ENCODE results near the gene LAMA1.

LAMA1 gene

GRCh38 chr18:7105943-7106342 is 11.7 kb downstream of the LAMA1 start:
- no peak for DNase-seq (ENCODE audit: low read depth in 2 of 2, low spot score in 1 of 2)

DNA sequence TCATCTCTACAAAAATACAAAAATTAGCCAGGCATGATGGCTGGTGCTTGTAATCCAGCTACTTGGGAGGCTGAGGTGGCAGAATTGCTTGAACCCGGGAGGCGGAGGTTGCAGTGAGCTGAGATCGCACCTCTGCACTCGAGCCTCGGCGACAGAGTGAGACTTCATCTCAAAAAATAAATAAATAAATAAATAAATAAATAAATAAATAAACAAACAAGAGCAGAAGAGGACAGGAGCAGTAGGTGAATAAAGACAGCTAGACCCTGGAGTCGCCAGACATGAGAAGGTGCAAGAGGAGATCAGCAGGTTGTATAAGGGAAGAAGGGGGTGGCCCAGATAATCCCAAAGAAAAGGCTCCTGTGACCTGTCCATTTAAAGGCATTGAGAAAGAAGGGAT is 12.3 kb downstream of the LAMA1 start:
- DNase-seq (ENCODE audit: low read depth in 2 of 2, low spot score in 1 of 2), result no peak

DNA sequence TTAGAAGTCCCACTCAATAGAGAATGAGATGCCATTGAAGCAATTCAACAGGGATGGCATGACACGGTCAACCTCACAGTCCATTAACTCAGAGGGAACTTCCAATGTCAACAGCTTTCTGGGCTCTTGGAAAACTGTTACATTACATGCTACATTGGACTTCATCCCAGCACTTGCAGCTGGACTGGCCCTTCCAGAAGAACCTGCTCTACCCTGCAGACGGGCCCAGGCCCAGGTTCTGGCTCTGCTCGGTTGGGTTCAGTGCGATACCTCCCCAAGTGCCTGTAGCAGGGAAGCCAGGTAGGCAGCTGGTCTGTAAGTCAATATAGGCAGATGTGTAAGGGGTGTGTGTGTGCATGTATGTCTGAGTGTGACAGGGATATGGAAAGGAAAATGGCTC is 12.9 kb downstream of the LAMA1 start:
- no peak for DNase-seq (ENCODE audit: low read depth in 2 of 2, low spot score in 1 of 2)

GRCh38 chr18:7102131-7102530 is 15.5 kb downstream of the LAMA1 start:
- DNase-seq (ENCODE audit: low read depth in 2 of 2, low spot score in 1 of 2), result no peak

DNA sequence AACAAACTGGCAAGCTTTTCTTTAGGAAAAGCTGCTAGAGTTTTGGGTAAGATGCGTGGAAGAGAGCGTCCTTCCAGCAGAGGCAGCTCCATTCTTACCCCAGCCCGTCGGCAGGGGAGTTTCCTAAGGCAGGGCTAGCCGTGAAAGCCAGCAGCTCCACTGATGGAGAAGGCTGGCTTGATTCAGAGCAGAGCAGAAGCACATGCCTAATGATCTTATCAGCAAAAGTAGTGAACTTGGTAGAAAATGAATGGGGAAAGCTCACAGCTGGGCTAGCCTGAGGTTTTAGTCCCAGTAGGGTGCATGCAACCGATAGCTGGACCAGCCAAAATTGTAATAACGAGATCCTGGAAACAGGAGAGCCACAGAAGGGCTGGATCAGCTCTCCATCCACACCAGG is 20.8 kb downstream of the LAMA1 start:
- no peak for DNase-seq (ENCODE audit: low read depth in 2 of 2, low spot score in 1 of 2)

GRCh38 chr18:7094427-7094826 is 23.2 kb downstream of the LAMA1 start:
- no peak for DNase-seq (ENCODE audit: low read depth in 2 of 2, low spot score in 1 of 2)

- no peak for DNase-seq (ENCODE audit: low read depth in 2 of 2, low spot score in 1 of 2)
Measured at GRCh38 chr18:7090771-7091170, 26.8 kb downstream of the LAMA1 start.

DNA sequence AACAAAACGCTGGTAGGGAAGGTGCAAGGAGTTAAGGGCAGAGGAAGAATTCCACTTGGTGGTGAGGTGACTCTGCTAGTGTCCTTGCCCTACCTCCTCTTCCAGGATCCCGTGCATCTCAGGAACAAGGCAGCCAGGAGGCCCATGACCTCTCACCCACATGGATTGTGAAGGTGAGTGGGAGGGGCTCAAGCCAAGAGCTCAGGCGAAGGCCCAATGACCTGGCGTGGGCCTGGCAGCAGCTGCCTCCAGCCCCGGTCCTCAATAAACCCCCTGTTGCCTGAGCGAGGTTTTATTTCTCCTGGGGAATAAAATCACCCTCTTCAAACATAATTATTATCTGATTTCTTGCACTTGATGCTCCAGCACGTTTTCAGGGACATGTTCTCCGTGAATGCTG is 28.2 kb downstream of the LAMA1 start:
- no peak for DNase-seq (ENCODE audit: low read depth in 2 of 2, low spot score in 1 of 2)

- DNase-seq (ENCODE audit: low read depth in 2 of 2, low spot score in 1 of 2), result no peak
Measured at GRCh38 chr18:7084080-7085065, 33.2 kb downstream of the LAMA1 start.

DNA sequence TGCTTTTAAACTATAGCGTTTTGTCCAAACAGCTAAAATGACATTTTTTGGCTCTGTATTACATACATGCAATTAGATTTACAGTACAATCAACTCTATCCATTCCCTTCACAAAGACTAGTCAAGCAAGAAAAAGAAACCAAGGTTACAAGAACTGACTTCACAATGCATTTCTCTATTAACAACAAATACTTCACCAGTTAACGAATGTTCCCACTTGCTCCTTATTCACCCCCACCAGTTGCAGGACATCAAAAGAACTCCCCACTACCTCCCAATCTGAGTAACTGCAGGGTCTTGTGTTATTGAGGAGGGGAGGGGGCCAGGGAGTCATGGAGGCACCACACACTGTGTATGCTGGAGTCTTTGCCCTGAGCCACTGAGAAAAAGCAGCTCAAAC is 34.9 kb downstream of the LAMA1 start:
- no peak for DNase-seq (ENCODE audit: low read depth in 2 of 2, low spot score in 1 of 2)

GRCh38 chr18:7079231-7079630 is 38.4 kb downstream of the LAMA1 start:
- no peak for DNase-seq (ENCODE audit: low read depth in 2 of 2, low spot score in 1 of 2)

DNA sequence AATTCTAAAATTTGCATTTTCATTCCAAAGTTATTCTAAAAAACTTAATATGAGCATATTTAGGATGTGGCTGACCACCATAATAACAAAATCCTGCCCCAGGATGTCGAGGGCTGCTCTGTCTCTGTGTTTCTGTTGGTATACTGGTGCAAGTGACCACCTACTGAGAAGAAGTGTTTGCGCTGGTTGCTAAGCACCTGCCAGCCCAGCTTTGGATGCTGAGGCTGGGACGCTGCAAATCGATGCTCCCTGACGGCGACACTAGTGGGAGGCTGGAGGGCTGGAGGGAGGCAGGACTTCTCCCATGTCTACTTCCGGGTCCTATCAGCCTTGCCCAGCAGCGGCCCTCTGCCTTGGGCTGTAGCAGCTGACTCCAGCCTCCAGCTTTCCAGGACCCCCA is 45.0 kb downstream of the LAMA1 start:
- DNase-seq (ENCODE audit: low read depth in 2 of 2, low spot score in 1 of 2), result no peak

DNA sequence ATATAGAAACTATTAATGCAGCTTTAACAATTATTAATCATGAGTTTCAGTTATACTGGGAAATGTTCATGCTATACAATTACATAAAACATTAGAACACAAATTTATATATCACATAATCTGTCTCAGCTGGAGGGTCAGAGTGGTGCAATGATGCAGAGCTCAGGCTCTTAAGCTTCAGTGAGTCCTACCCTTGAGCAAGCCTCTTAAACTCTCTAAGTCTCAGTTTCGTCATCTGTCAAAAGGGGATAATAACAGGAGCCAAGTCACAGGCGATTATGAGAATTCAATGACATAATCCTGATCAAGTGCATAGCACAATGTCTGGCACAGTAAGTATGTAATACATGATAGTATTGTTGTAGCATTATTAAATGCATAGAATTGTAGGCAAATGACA is 46.0 kb downstream of the LAMA1 start:
- no peak for DNase-seq (ENCODE audit: low read depth in 2 of 2, low spot score in 1 of 2)

- DNase-seq (ENCODE audit: low read depth in 2 of 2, low spot score in 1 of 2), result no peak
Measured at GRCh38 chr18:7070466-7070865, 47.1 kb downstream of the LAMA1 start.

DNA sequence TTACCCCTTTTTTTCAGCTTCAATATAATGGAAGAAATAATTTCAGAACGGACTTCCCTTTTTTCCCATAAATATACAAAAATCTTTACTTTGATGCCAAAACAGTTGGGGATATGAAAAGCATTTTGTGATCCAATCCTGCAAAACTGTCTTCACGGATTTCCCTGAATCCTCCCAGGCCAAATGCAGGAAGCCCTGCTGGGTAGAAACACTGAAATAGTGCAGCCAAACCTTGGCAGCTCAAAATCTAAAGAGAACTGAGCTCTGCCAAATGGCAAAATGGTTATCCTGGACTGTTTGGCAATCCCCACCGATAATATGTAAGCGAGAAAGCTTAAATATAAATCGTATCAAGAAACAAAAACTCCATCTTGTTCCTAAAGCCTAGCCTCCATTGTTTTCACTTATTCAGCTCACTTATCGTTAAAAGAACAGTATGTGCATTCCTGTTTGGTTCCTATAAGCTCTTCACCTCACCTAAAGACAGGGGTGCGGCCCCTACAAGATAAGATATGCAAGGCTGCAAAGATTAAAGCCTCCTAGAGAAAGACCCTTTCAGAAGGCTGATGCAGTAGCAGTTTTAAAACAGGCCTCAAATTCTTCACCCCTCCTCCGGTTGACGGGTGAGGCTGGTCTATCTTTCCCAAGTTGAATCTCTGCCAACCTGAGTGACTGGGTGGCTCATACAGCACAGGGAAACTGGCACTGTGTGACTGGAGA is 48.6 kb downstream of the LAMA1 start:
- no peak for DNase-seq (ENCODE audit: low read depth in 2 of 2, low spot score in 1 of 2)

DNA sequence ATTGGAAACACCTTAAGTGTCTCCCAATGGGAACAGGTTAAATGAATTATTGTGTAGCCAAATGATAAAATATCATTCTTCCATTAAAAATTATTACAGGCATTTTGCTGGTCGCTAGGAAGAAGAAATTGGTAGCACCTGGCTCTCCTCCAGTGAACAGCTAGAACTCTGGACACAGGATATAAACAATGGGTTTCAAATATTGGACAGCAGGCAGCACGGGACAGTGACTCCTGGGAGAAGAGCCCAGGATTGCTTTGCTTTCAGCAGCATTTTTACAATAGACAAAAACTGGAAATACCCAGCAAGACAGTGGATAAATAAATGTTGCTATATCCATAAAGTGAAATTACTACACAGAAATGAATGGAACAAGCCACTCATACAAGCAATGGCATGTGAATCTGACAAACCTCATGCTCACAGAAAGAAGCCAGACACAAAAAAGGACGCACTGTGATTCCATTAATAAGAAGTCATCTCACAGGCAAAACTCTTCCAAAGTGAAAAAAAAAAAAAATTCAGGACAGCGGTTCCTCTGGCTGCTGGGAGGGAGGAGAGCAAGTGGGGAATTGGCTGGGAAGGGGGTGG is 50.5 kb downstream of the LAMA1 start:
- no peak for DNase-seq (ENCODE audit: low read depth in 2 of 2, low spot score in 1 of 2)

DNA sequence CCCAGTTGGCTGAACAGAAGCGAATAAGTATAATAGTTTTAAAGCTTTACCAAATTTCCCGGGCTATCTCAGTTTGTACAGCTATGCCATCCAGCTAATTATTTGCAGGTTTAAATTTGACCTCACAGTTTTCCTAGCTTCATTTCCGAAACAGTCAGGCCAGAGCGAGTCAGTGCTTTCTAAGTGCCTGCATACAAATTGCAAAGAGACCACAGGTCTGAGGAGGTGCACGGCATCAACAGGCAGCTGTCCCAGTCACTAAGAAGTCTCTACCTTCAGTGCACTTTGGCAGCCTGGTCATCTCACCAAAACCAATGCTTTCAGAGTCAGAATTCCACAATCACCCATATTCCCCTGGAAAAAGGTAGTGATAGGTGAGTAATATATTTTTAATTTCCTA is 51.9 kb downstream of the LAMA1 start:
- DNase-seq (ENCODE audit: low read depth in 2 of 2, low spot score in 1 of 2), result no peak

GRCh38 chr18:7064346-7064745 is 53.3 kb downstream of the LAMA1 start:
- no peak for DNase-seq (ENCODE audit: low read depth in 2 of 2, low spot score in 1 of 2)

GRCh38 chr18:7062811-7063210 is 54.8 kb downstream of the LAMA1 start:
- DNase-seq (ENCODE audit: low read depth in 2 of 2, low spot score in 1 of 2), result no peak

DNA sequence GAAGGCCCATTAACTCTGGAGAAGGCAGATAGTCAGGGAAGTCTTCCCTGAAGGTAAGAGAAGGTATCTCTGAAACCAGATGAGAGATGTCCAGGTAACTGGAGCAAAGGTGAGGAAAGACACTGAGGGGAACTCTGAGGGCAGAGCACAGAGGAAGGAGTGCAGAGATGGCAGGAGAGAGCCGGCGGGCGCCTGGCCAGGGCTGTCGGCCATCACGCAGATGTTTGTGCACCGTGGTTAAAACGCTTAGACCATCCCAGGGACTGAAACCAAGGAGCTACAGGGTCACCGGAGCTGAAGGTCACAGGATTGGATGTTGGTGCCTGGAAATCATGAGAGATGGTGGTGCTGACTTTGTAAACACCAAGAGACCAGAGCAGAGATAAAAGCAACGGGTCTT is 55.4 kb downstream of the LAMA1 start:
- DNase-seq (ENCODE audit: low read depth in 2 of 2, low spot score in 1 of 2), result no peak

DNA sequence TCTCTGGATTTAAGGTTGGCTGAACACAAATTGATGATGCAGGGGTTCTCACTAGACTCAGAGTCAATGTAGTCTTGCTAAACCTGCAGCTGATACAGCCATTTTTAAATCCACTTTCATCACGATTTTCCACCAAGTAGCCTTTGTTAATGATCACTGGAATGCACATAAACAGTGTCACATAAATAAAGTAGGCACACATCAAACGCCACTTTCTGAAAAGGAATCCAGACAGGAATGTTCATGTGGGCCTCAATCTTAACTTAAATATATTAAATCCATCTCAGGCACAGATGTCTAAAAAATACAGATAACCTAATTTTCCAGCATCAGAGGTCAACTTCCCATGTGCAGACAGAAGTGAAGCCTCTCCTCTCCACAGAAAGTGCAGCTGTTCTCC is 58.3 kb downstream of the LAMA1 start:
- DNase-seq (ENCODE audit: low read depth in 2 of 2, low spot score in 1 of 2), result no peak

DNA sequence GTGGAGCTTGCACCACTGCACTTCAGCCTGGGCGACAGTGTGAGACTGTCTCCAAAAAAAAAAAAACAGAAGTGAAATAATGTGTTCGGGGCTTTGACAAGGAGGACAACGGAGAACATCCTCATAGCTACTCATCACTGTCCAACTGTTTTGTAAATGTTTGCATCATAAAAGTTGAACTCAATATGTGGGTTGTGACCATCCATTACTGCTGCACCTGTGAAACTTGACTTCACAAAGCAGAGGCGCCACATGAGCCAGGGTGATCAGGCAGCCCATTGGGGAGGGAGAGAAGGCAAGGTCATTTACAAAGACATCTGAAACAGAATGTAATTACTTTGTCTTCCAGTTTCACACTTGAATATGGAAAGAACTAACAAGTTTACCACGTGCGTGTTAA is 61.6 kb downstream of the LAMA1 start:
- no peak for DNase-seq (ENCODE audit: low read depth in 2 of 2, low spot score in 1 of 2)
